Vagina (tissue), 2 donors: Measurements from ENCODE around the gene MSANTD3. TPM values are rescaled to one million over a fixed set of nuclear protein-coding genes. Genes with fewer than 3 reads are reported as not detected.

Experiments used
- DNase-seq, 2 donors: peaks; one replicate each; pipeline ENCODE4 v3.0.0-alpha.2; 2017; ENCODE audit errors: extremely low spot score in 2 of 2
- H3K27ac ChIP-seq: fragments of 200-600 bp; sonication (generic); one replicate; pipeline ENCODE4 v1.5.1; 2019
- H3K27me3 ChIP-seq: fragments of 200-600 bp; sonication (generic); one replicate; pipeline ENCODE4 v1.5.1; 2019
- H3K36me3 ChIP-seq, 2 donors: fragments of 200-600 bp; sonication (generic); one replicate each; pipeline ENCODE4 v1.5.1; 2017 to 2019
- H3K4me1 ChIP-seq: fragments of 200-600 bp; sonication (generic); one replicate; pipeline ENCODE4 v1.5.1; 2019
- H3K4me3 ChIP-seq, 2 donors: fragments of 200-600 bp; sonication (generic); 1 replicate in 1 of 2; 2 replicates in 1 of 2; pipeline ENCODE4 v1.5.1; 2016 to 2019
- H3K9me3 ChIP-seq: fragments of 200-600 bp; sonication (generic); one replicate; pipeline ENCODE4 v1.5.1; 2019
- POLR2A ChIP-seq, 2 donors: fragments of 450-650 bp; IDR thresholded peaks; one replicate each; pipeline ENCODE4 v1.6.1; 2017; ENCODE audit warnings: antibody characterized with exemption in 2 of 2, mild to moderate bottlenecking in 2 of 2, moderate library complexity in 2 of 2
- POLR2AphosphoS5 ChIP-seq, 2 donors: sonication (generic); formaldehyde crosslinking; IDR thresholded peaks; one replicate each; pipeline ENCODE4 v1.9.0; 2017; ENCODE audit warnings: antibody characterized with exemption in 2 of 2, mild to moderate bottlenecking in 2 of 2, low read depth in 1 of 2; ENCODE audit not compliant: insufficient read depth in 1 of 2
- intact Hi-C: fragments of 100-400 bp; cut with DNase I; formaldehyde crosslinking; loops from one replicate; pipeline ENCODE4 v1.15.1; 2023
- total RNA-seq: library from RNA; depleted of rRNA; stranded (reverse); fragments of >200 nt; gene quantifications from one replicate; pipeline ENCODE4 v1.2.3, GENCODE V29; 2016
- TF ChIP-seq, protein P1 (sequence below), 3 experiments: fragments of 450-650 bp in 2 of 3; fragments of 200-600 bp in 1 of 3; sonication (generic) in 1 of 3; IDR thresholded peaks; one replicate each; pipeline ENCODE4 v1.5.1; 2017 to 2019; ENCODE audit warnings: antibody characterized with exemption in 3 of 3, mild to moderate bottlenecking in 2 of 3, moderate library complexity in 2 of 3

MSANTD3 gene
- total RNA-seq, 1 donor from 2014 or later: 27.3 TPM

GRCh38 chr9:100425758-100426157, 1.2 kb upstream of the MSANTD3 start:
- intact Hi-C loops: no loop called here
- Histone ChIP-seq H3K27me3 (no peaks in the 10 kb centered on the region), H3K4me3 (no peak overlapping the region), H3K27ac (no peak overlapping the region), H3K36me3 (no peaks in the 10 kb centered on the region), H3K4me1 (peaks cover 34% of the 10 kb centered on the region), H3K9me3 (no peaks in the 10 kb centered on the region)
- DNase-seq: no peak
- TF ChIP-seq, protein P1, sequence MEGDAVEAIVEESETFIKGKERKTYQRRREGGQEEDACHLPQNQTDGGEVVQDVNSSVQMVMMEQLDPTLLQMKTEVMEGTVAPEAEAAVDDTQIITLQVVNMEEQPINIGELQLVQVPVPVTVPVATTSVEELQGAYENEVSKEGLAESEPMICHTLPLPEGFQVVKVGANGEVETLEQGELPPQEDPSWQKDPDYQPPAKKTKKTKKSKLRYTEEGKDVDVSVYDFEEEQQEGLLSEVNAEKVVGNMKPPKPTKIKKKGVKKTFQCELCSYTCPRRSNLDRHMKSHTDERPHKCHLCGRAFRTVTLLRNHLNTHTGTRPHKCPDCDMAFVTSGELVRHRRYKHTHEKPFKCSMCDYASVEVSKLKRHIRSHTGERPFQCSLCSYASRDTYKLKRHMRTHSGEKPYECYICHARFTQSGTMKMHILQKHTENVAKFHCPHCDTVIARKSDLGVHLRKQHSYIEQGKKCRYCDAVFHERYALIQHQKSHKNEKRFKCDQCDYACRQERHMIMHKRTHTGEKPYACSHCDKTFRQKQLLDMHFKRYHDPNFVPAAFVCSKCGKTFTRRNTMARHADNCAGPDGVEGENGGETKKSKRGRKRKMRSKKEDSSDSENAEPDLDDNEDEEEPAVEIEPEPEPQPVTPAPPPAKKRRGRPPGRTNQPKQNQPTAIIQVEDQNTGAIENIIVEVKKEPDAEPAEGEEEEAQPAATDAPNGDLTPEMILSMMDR (IDR thresholded peaks at IDR 0.05): no peak
- TF ChIP-seq POLR2AphosphoS5 (IDR thresholded peaks at IDR 0.05; ENCODE audit: insufficient read depth in 1 of 2, low read depth in 1 of 2) (no peak), POLR2A (IDR thresholded peaks at IDR 0.05) (no peak)

GRCh38 chr9:100426189-100426529, 784 bp upstream of the MSANTD3 start:
- no peak for DNase-seq
- TF ChIP-seq, protein P1 (IDR thresholded peaks at IDR 0.05): no peak
- TF ChIP-seq POLR2AphosphoS5 (IDR thresholded peaks at IDR 0.05; ENCODE audit: insufficient read depth in 1 of 2, low read depth in 1 of 2): no peak
- TF ChIP-seq POLR2A (IDR thresholded peaks at IDR 0.05): no peak
- intact Hi-C loops: no loop called here
- Histone ChIP-seq H3K4me1 (peaks cover 34% of the 10 kb centered on the region), H3K27ac (peak overlapping the region; percentile 90), H3K27me3 (no peaks in the 10 kb centered on the region), H3K36me3 (no peaks in the 10 kb centered on the region), H3K4me3 (peak overlapping the region; percentile 92 to 96), H3K9me3 (no peaks in the 10 kb centered on the region)

DNA sequence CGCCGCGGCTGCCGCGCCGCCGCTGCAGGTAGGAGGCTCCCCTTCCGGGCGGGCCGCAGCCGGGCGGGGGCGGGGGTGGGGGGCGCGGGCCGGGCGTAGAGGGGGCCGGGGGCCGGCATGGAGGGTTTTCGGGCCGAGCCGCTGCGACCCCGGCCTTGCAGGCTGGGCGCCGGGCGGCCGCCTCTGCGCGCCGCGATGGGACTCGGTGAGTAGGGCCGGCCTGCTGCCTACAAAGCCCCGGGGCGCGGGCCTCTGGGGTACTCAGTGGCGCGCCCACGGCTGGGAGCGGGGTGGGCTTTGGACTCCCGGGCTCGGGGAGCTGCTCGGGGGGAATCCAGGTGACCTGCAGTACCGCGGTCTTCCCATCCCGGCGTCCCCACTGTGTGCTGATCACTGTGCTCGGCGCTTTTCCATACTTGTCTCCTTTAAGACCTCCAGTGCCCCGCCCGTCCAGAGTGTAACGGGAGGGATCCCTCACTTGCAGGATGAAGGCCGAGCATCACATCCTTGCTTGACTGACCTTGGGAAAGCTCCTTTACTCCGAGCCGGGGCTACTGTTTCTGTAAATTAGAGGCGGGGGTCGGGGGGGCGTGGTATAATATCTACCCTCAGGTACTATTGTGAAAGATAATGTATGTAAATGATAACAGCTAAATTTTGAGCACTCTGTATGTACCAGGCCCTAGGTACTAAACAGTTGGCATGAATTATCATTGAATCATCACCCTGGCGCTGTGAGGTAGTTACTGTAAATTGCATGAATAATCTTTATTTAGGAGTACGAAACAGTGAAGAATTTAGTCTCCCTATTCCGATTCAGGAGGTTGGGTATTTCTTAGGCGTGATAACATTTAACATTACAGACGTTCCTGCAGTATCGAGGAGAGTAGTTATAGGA, 672 bp downstream of the MSANTD3 start:
- Histone ChIP-seq H3K4me1 (peaks cover 34% of the 10 kb centered on the region), H3K9me3 (no peaks in the 10 kb centered on the region), H3K27ac (peak overlapping the region; percentile 93), H3K36me3 (no peaks in the 10 kb centered on the region), H3K27me3 (no peaks in the 10 kb centered on the region), H3K4me3 (peak overlapping the region; percentile 92 to 96)
- no peak for DNase-seq
- intact Hi-C loops: no loop called here
- peak in 1 of 2 donors; percentile 30 for TF ChIP-seq POLR2AphosphoS5 (IDR thresholded peaks at IDR 0.05; ENCODE audit: insufficient read depth in 1 of 2, low read depth in 1 of 2)
- no peak for TF ChIP-seq POLR2A (IDR thresholded peaks at IDR 0.05)
- TF ChIP-seq, protein P1 (IDR thresholded peaks at IDR 0.05): peak in 1 of 3 experiments; percentile 6

DNA sequence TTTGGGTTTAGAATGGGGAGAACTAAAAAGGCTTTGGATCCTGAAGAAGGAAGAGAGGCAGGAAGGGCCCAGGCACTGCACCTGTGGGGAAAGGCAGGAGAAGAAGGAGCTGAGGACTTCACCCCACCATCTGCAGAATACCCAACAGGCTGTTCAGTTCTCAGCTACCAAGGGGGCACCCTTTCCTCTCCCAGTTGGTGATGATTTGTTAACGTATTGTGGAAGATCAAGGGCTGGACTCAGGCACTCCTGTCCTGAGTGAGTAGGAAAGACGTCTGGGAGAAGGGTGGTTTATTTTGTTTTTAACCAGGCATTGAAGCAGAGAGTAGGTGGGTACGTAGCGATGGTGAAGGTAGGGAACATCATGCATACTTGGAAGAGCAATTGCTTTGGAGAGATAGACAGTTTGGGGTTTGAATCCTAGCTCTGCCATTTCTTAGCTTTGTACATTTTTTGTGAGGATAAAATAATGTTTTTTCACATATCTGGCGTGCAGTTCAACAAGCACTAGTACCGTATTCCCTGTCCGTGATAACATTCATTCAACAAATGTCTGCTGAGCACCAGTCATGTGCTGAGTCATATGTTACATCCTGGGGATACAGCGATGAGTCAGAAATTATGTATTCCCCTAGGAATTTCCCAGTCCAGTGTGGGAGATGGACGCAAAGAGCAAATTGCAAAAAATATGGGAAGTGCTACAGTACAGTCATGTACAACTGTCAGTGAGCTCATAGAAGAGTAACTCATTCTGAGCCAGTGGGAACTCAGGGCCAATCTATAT, 2.1 kb downstream of the MSANTD3 start:
- intact Hi-C loops: no loop called here
- no peaks in the 10 kb centered on the region for H3K27me3 ChIP-seq
- peak; percentile 34 to 93 for TF ChIP-seq POLR2AphosphoS5 (IDR thresholded peaks at IDR 0.05; ENCODE audit: insufficient read depth in 1 of 2, low read depth in 1 of 2)
- TF ChIP-seq, protein P1 (IDR thresholded peaks at IDR 0.05): no peak
- H3K9me3 ChIP-seq: no peaks in the 10 kb centered on the region
- peak overlapping the region; percentile 93 for H3K27ac ChIP-seq
- peak overlapping the region in 1 of 2 donors; percentile 96 for H3K4me3 ChIP-seq
- DNase-seq: peak in 1 of 2 donors; percentile 90
- H3K36me3 ChIP-seq: no peaks in the 10 kb centered on the region
- peaks cover 34% of the 10 kb centered on the region for H3K4me1 ChIP-seq
